Kidney tubule cell (primary cell): Measurements from ENCODE around the gene MEX3A.

Source experiments
- DNase-seq: peaks from one replicate; pipeline ENCODE4 v3.0.0-alpha.2; 2018; ENCODE audit warnings: low spot score

MEX3A gene

DNA sequence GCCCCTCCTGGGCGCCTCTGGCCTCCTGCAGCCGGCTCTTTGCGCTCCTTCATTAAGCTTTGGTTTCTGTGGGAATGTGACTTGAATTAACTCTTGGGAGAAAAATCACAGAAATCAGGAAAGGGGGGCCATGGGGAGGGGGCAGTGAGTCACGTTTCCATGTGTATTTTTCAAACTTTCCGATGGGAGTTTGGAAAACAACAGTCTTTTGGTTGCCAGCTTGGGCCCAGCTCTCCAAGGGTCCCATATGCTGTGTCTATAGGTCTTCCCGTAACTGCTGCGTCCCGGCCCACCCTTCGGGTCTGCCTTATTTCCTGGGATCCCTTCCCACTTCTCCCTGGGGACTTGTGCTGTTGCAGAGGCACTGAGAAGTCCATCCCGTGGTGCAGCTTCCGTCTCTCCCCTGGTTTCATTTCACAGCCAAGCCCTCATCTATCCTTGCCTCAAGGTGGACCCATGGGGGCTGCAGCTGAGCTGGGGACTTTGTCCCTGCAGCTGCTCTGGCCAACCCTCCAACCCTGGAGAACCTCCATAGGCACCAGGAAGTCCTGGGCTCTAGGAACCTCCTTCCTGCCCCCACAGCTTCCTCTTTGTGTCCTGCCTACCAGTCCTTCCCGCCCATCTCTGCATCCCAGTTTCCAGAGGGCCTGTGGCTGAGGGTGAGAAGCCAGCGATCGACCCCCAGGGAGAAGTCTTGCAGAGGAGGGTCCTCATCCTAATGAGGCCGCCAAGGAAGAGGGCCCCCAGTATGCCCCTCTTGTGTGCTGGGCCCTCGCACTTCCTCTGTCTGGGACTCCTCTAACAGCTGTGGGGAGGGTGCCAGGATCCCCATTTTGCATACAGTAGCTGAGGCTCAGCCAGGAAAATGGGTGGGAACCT lies 20.6 kb upstream of the MEX3A start:
- DNase-seq = no peak

DNA sequence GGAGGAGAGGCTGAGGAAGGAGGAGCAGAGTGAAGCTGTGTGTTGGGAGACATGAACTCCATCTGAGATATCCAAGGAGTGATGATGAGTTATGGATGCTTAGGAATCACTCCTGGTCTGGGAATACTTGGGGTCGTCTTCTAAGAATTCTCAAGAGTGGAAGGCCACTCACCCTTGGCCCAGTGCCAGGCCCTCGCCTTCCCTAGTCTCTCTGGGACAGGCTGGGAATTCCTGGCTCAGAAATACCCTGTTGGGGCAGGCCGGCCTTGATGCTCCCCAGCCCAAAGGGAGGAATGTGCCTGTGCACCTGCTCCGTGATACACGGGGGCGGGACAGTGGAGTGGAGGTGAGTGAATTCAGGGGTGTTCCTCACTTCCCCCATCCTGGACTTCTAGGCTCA lies 19.6 kb upstream of the MEX3A start:
- DNase-seq = no peak

DNA sequence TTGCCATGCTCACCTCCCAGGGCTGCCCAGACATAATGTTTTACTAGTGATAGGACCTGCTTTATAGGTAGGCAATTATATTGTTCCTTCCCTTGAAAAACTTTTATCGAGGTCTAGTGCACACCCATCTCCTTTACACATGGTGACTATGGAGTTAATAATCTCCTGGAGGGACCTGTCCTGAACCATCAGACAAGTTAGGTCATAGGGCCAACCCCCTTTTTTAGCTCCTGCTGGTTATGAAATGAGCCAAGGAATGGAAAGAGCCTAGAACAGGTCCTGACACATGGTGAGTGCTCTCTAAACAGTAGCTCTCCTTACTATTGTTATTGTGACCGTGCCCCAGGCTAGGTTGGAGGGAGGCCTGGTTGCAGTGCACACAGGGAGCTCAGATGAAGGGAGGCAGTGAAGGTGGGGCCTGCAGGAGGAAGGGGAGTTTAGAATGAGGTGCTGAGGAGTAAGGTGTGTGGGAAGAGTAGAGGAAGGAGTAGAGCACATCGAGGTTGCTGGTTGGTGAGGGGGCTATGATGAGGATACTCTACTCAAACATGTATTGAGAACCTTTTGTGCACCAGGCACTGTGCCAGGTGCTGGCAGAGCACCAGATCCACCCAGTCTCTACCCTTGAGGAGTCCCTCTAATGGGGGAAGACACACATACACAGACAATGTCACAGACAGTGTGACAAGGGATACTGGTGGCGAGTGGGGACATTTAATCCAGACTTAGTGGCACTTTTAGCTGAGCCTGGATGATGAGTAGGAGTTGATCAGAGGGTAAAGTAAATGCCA lies 18.1 kb upstream of the MEX3A start:
- peak; percentile 81 for DNase-seq

DNA sequence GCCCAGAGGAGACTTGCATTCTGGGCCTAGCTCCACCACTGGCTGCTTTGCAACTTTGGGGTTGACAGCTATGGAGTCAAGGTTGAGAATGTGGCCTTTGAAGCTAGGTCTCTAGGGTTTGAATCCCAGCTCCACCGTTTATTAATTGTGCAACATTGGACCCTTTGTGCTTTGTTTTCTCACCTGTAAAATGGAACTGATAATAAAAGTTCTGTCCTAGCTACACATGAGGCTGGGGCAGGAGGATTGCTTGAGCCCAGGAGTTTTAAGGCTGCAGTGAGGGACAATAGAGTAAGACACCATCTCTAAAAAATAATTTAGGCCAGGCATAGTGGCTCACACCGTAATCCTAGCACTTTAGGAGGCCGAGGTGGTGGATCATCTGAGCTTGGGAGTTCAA lies 17.0 kb upstream of the MEX3A start:
- no peak for DNase-seq

DNA sequence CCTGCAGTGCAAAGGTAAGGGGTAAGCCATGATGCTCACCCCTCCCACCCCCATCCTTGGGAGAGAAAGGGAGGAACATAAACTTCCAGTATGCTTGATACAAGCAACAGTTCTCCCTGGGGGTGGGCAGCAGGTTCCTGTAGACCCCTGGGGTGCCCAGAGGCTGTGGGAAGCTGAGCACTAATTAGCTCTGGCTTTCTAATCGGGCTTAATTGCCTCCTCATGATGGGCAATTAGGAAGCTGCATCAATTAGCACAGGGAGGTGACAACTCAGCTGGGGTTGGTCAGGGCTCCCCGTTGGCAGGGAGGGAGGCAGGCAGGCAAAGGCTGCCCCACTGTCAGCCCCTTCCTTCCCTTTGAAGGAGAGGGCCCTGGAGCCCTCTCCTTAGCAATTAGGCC lies 16.5 kb upstream of the MEX3A start:
- DNase-seq = no peak

DNA sequence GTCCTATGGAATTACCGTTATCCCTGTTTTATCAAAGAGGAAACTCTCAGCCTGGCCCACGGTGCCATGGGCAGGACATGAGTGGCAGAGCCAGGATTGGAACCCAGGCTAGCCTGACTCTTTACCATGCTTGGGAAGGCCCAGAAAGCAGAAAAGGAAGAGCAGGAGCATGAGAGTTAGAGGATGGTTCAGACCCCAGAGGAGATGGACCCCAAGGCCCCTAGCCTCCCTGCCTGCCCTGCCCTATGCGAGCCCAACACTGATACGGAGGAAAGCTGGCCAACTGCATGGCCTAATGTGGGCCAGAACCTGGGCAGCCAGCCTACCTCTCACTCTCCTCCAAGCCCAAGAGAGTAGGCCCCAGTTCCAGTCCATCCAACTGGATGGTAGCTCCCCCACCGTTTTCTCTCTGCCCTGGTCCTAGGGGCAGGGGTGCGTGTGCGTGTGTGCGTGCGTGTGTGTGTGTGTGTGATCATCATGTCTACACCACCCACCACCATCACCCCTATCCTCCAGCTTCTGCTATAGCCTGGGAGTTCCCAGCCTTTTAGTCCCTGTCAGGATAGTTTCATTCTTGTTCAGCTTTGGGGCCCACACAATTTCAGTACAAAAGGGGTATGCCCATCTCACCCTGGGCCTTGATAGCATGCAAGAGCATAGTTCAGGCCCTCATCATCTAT lies 15.4 kb upstream of the MEX3A start:
- DNase-seq = no peak

DNA sequence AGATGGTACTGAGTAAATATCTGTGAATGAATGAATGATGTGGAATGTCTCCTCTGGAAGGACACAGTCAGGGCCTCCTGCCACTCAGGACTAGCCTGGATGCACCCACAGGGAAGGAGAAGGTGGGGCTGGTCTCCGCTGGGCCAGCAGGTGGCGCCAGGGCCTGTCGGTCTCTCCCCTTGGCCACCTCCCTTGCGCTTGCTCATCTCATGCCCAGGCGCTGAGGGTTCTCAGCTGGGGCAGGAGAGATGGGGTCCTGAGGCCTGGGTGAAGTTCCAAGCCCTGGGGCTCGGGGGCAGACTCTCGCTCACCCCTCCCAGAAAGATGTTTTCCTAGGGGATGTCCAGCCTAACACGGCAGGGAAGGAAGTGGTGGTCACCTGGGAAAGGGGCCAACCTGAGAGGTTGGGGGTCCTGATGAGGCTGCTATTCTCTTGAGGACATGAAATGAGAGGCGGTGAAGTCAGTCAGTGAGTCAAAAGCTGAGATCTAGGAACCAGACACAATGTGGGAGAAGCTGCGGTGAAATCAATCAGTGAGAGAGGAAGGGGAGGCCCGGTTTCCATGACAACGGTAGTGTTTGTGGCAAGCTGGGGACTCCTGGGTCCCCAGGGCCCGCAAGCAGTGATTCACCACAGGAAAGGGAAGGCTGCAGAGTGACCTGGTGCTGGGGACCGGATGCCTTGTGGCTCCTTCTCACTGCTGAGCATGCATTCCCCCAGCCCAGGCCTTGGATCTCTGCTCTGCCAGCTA lies 14.6 kb upstream of the MEX3A start:
- peak; percentile 89 for DNase-seq

DNA sequence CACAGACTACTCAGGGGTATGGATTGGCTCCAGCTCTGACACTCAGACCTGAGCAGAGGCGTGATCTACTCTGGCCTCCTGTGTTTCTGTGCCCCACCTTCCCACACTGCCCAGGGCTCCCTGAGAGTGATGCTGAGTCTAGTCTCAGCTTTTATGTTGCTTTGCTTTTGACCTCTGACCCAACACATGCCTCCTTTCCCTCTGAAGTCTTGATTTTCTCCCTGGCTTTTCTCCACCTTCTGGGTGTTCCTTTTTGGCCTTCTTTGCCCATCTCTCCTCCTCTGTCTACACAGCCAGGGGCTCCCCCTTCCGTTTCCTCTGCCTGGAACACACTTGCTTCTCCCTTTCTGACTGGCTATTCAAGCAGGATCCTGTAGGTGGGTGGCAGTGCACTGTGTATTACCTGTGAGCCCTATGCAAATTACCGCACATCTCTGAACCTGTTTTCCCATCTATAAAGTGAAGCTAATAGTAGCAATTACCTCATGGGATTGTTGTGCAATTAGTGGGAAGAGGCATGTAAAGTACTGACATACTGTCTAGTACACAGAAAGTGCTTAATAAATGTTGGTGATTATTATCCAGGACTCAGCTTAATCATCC lies 13.7 kb upstream of the MEX3A start:
- DNase-seq = no peak

DNA sequence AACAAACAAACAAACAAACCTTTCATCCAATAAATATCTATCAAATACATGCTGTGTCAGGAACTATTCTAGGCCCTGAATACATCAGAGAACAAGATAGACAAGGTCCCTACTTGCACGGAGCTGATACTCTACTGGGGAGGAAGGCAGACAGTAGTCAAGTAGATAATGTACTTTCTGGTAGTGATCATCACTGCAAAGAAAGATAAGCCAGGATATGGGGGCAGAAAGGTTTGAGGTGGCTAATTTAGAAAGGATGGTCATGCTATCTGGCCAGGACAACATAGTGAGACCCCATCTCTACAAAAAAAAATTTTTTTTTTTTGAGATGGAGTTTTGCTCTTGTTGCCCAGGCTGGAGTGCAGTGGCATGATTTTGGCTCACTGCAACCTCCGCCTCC lies 9.3 kb upstream of the MEX3A start:
- DNase-seq = no peak

DNA sequence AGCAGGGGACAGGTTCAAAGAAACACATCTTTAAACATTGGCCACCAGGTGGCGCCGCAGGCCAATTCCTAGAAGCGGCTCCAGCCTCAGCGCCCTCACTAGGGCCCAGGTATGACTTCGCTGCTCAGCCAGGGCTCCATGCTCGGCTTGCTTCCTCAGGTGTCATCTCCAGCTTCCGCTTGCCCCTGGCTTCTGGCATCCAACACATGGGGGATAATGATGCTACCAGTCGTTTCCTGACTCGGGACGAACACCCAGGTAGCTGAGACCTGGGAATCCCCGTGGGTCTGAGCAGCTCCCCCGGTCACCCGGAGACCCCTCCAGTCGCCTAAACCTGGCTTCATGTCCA lies 8.5 kb upstream of the MEX3A start:
- DNase-seq = peak; percentile 89

DNA sequence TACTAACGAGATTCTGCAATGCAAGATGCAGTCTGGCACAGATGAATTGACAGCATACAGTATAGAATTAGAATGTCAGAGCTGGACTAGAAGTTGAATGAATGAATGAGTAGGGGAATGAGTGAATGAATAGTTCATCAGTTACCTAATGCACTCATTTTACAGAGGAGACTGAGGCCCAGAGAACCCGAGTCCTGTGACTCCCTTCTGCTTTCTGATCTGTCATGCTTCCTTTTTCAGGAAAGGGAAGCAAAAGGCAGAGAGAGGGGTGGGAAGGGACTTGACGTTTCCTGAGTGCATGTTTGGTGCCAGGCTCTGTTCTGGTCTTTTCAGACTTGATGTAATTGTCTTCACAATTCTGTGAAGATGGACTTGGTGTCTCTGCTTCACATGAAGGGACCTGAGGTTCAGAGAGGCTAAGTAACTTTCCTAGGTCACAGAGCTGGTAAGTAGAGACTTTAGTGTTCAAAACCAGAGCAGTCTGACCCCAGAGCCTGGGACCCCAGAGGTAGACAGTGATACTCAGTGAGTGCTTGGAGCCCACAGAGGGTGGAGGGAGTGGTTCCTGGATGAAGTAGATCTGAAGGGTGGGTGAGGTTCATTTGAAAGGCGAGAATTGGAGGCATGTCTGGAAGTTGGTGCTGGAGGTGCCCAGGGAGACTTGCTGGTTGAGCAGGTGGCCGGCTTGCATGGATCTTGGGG lies 8.0 kb upstream of the MEX3A start:
- no peak for DNase-seq

DNA sequence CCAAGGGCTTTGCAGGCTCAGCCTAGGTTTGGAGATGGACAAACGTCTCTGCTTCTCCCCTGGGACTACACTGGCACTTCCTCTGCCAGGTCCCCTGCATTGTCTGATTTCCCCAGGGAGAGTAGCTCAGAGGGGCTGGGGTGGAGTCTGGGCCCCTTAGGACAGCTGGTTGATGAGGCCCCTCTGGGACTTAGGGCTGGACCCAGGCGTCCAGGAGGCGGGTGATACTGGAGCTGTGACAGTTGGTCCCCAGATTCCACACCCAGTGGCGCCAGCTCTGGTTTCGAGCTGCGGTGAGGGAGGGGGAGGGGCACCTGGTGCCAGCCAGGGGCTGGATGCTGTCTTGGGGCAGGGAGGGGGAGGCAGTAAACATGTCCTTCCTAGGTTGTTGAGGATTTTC lies 7.4 kb upstream of the MEX3A start:
- DNase-seq = no peak

DNA sequence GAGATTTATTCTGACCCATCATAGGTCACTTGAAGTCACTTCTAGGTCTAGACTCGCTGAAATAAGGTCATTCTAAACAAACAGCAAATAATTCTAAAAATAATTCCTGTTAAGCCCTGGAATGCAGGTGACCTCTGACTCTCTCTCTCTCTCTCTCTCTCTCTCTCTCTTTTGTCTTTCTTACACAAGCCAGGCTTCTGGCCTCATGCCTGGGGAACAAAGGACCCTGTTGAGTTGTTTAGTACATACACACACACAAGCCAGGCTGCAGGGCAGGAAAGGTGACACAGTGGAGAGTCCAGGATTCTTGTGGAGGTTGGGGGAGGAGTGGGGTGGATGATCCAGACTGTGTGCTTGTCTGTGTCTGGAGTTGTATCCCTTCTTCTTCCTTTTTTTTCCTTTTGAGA lies 4.0 kb upstream of the MEX3A start:
- peak; percentile 75 for DNase-seq

DNA sequence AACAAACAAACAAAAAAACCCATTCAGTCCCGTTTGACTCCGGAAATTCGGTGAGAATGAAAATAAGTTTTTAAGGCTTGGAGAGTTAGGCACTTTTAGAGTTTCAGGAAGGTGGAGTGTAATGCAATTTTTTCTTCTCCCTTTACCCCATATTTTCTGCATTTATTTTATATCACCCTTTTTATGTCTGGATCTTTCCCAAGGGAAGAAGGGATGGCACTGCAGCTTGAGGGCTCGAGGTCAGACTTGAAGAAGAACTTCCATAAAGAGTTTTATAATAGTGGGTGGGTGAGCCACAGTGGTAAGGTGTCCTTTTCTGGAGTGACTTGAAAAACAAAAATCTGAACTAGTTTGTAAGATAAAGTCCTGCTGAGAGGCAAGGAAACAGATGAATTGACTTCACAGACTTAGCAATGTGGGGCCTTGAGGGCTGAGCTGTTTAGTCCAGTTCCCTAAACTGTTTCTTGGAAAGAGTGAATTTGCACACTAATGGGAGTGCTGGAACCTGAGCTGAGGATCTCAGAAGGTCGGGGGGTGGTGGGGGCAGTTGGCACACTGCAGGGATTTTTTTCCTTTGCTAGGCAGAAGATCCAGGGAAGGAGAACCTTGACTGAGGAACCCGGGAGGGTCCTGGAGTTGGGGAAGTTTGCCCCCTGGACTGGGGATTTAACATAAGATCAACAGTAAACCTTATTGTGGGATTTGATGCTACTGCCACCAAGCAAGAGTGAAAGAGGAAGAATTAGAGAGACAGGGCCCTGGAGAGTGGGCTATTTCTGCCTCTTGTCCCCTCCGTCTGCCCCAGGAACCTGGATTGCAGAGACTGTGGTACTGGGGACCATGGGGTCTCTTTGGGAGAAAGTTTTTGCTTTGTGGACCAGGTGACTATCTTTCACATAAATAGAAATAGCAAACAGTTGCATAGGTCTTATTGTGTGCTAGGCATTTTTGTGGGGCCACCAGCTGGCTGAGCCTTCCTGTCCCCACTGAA lies 1.8 kb upstream of the MEX3A start:
- no peak for DNase-seq

DNA sequence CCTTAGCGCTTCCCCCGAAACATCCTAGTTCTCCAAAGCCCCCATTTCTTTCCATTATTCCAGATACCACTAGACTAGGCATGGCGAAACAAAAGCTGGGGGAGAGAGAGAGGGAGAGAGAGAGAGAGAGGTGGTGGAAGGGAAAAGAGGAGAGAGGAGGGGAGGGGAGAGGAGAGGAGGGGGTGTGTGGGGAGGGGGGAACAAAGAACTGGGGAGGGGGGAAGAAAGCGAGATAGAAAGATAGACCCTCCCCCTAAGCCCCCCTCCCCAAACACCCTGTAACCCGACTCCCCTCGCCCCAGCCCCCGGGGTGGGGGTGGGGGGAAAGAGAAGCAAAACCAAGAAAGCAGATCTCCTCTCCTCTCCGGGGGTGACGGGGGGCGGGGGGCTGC lies 352 bp downstream of the MEX3A start:
- no peak for DNase-seq

DNA sequence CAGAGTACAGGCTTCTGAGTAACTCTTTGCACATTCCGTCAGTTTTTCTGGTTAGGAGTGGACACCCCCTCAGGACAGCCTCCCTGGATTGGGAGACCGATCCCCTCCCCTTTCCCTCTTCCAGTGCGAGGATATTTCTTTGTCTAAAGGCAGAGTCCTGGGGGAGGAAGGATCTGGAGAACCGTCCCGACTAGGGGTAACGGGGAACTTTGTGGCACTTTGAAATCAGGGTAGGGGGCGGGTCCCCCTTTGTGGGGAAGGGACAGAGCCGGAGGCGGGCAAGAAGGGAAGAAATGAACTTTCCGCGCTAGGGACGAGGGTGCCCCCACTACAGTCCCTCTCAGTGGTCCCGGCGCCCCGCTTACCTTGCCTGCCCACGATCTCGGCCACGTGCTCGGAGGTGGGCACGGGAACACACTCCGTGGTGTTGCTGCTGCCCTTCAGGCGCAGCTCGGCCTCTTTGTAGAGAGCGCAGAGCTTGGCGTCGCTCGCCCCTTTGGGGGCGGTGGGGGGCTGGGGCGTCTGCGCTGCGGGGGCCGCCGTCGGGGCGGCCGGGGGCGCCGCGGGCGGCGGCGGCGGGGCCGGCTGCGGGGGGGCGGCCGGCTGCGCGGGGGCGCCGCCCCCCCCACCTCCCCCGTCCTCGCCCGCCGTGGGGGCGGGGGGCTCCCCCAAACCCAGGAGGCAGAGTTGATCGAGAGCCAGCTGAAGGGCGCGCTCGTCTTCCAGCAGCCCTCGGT lies 917 bp downstream of the MEX3A start:
- no peak for DNase-seq

DNA sequence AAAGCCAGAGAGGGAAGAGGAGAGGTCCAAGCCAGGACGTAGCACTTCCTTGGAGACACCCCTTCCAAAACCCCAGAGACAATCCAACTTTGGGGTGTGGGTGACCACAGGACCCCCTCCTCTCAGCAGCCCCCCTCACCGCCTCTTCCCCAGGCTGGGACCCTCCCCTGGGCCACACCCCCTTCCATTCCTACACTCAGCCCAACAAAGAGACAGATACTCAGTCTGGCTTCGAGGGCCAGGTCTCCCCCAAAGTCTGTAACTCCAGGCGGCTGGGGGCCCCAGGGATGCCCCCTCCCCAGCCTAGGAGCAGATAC lies 1.4 kb downstream of the MEX3A start:
- DNase-seq = no peak

DNA sequence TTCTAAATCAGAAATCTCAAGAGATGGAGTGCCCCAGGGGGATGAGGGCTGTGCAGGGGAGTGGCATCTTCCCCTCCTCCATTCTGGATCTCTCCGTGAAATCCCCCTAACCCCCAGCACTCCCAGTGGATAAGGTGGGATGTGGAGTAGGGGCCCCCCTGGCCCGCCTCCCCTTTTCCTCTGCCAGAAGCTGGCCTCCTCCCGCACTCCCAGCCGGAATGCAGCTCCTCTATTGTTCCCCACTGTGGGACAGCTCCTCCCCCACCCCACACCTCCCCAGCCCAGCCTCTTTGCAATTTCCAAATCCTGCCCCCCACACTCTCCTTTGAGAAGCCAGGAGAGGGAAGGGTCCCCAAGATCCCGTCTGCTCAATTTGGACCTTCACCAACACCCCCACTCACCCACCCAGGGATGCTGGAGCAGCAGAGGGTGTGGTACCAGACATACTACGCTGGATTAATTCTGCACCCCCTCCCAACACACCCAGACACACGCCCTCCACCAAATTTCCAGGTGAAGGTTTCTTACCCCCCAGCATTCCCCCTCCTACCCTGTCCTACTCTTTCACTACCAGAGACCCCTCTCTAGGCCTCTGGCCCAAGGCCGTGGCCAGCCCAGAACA lies 1.9 kb downstream of the MEX3A start:
- DNase-seq = no peak

DNA sequence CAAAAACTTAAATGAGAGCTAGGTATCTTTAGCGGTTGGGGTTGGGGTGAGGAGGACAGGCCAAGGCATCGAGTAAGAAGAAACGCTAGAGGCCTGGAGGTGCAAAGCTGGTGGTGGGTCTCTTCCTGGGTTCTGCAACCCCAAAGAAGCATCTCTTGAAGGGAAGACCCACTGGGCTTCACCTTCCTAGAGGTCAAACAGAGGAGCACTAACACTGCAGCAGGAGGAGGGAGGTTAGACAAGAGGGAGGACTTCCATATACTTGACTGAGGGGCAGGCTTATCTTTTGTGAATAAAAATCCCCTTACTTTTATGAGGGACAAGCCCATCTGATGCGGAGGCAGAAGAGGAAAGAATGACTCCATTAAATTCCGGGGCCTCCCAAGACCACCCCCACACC lies 2.5 kb downstream of the MEX3A start:
- no peak for DNase-seq
